Smooth muscle cell (in vitro differentiated cells): ENCODE measurements around the gene FAM241A. TPM values are rescaled to one million over a fixed set of nuclear protein-coding genes. Genes with fewer than 3 reads are reported as not detected.

Experiments
- DNase-seq: peaks from one replicate; lab custom pipeline; 2025; ENCODE audit not compliant: unreplicated experiment; lab: John Stamatoyannopoulos, UW
- H2AFZ ChIP-seq: fragments of 200-600 bp; sonication (generic); 2 replicates; pipeline ENCODE4 v1.6.0; 2016; ENCODE audit warnings: antibody characterized with exemption, low read depth, mild to moderate bottlenecking
- H3F3A ChIP-seq: fragments of 200-600 bp; sonication (generic); 2 replicates; pipeline ENCODE4 v1.6.0; 2017; ENCODE audit warnings: antibody characterized with exemption, low read depth
- H3K27ac ChIP-seq: fragments of 200-600 bp; sonication (generic); 2 replicates; pipeline ENCODE4 v1.5.1; 2016; ENCODE audit warnings: low read depth, mild to moderate bottlenecking
- H3K27me3 ChIP-seq: fragments of 200-600 bp; sonication (generic); 2 replicates; pipeline ENCODE4 v1.6.1; 2016; ENCODE audit warnings: low read depth, mild to moderate bottlenecking
- H3K36me3 ChIP-seq: fragments of 200-600 bp; sonication (generic); 2 replicates; pipeline ENCODE4 v1.5.1; 2016; ENCODE audit warnings: low read depth
- H3K4me1 ChIP-seq: fragments of 200-600 bp; sonication (generic); 2 replicates; pipeline ENCODE4 v1.5.1; 2016; ENCODE audit warnings: low read depth
- H3K4me2 ChIP-seq: fragments of 200-600 bp; sonication (generic); 2 replicates; pipeline ENCODE4 v1.6.0; 2016; ENCODE audit warnings: mild to moderate bottlenecking
- H3K4me3 ChIP-seq: fragments of 200-600 bp; sonication (generic); 2 replicates; pipeline ENCODE4 v1.5.1; 2016; ENCODE audit warnings: mild to moderate bottlenecking
- H3K79me2 ChIP-seq: fragments of 200-600 bp; sonication (generic); 2 replicates; pipeline ENCODE4 v1.6.0; 2016; ENCODE audit warnings: low read depth, mild to moderate bottlenecking
- H3K9ac ChIP-seq: fragments of 200-600 bp; sonication (generic); 2 replicates; pipeline ENCODE4 v1.6.0; 2016; ENCODE audit warnings: low read depth
- H3K9me3 ChIP-seq: fragments of 200-600 bp; sonication (generic); replicated peaks from 2 replicates; pipeline ENCODE4 v1.5.1; 2016; ENCODE audit warnings: low read depth
- H4K20me1 ChIP-seq: fragments of 200-600 bp; sonication (generic); 2 replicates; pipeline ENCODE4 v1.6.0; 2016; ENCODE audit warnings: low read depth
- WGBS: methylation state at CpG from one replicate; pipeline ENCODE4 v1.1.7; 2016; ENCODE audit warnings: low lambda C conversion rate; 5-methylcytosine and 5-hydroxymethylcytosine counted together
- polyA plus RNA-seq: library from polyadenylated mRNA; unstranded; fragments of >200 nt; fragmentation: Nextera tagmentation; extraction: Ambion mirVana; gene quantifications from 2 replicates; pipeline ENCODE4 v1.2.1, GENCODE V29; 2016
- total RNA-seq: library from RNA; depleted of rRNA; stranded (reverse); fragments of >200 nt; gene quantifications from 2 replicates; pipeline ENCODE4 v1.2.3, GENCODE V29; 2014
- TF ChIP-seq, protein P1 (sequence below): fragments of 200-600 bp; sonication (generic); IDR thresholded peaks from 2 replicates; pipeline ENCODE4 v1.5.1; 2017; ENCODE audit warnings: borderline replicate concordance, mild to moderate bottlenecking, antibody characterized with exemption; ENCODE audit not compliant: insufficient read depth, poor library complexity, severe bottlenecking

Gene FAM241A
- total and polyA plus RNA-seq, 2 experiments from 2014 or later = 0.19 to 0.27 TPM

- Histone ChIP-seq H3K4me3 (no peak overlapping the region), H3K4me1 (no peaks in the 10 kb centered on the region), H3K9me3 (no peaks in the 10 kb centered on the region), H3K27me3 (peaks cover 10% of the 10 kb centered on the region), H3K36me3 (no peaks in the 10 kb centered on the region), H3K4me2 (no peak overlapping the region), H4K20me1 (no peaks in the 10 kb centered on the region), H2AFZ (no peak overlapping the region), H3K9ac (no peak overlapping the region), H3K27ac (no peak overlapping the region), H3F3A (no peaks in the 10 kb centered on the region), H3K79me2 (no peaks in the 10 kb centered on the region)
- no peak for DNase-seq
- TF ChIP-seq, protein P1, sequence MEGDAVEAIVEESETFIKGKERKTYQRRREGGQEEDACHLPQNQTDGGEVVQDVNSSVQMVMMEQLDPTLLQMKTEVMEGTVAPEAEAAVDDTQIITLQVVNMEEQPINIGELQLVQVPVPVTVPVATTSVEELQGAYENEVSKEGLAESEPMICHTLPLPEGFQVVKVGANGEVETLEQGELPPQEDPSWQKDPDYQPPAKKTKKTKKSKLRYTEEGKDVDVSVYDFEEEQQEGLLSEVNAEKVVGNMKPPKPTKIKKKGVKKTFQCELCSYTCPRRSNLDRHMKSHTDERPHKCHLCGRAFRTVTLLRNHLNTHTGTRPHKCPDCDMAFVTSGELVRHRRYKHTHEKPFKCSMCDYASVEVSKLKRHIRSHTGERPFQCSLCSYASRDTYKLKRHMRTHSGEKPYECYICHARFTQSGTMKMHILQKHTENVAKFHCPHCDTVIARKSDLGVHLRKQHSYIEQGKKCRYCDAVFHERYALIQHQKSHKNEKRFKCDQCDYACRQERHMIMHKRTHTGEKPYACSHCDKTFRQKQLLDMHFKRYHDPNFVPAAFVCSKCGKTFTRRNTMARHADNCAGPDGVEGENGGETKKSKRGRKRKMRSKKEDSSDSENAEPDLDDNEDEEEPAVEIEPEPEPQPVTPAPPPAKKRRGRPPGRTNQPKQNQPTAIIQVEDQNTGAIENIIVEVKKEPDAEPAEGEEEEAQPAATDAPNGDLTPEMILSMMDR = no peak
- WGBS = 74% methylated on average over 2 of the region's 2 CpGs
Observed at GRCh38 chr4:112128452-112128851, 16.8 kb upstream of the FAM241A start.

DNA sequence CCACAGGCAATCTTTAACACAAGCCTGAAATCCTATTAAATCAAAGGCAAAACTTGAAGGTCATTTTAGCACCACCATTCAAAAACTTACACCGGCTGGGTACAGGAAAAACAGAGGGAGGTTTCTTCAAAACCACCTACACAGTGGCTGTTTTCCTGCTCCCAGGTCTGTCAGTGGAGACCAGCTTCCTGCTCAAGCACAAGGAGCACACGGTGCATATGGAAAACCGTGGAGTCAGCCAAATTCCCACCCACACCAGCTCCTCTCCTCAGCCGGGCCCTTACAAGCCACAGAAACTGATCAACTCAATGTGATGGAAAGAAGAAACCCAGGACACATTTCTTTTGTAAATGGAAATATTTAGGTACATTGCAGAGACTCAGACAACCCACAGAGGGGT lies 14.3 kb upstream of the FAM241A start:
- no peak for DNase-seq
- Histone ChIP-seq H3K4me3 (no peak overlapping the region), H3K79me2 (no peaks in the 10 kb centered on the region), H3K9me3 (no peaks in the 10 kb centered on the region), H3K9ac (no peak overlapping the region), H4K20me1 (no peaks in the 10 kb centered on the region), H2AFZ (peak overlapping the region; percentile 39), H3K27me3 (peaks cover 5% of the 10 kb centered on the region), H3K36me3 (no peaks in the 10 kb centered on the region), H3F3A (no peaks in the 10 kb centered on the region), H3K4me1 (no peaks in the 10 kb centered on the region), H3K4me2 (no peak overlapping the region), H3K27ac (no peak overlapping the region)
- TF ChIP-seq, protein P1 = no peak
- WGBS = 20% methylated on average over 4 of the region's 4 CpGs

GRCh38 chr4:112136551-112136950 lies 8.7 kb upstream of the FAM241A start:
- Histone ChIP-seq H3K4me2 (no peak overlapping the region), H4K20me1 (no peaks in the 10 kb centered on the region), H3K9ac (no peak overlapping the region), H3K27me3 (peaks cover 5% of the 10 kb centered on the region), H3K9me3 (no peaks in the 10 kb centered on the region), H2AFZ (no peak overlapping the region), H3K4me1 (no peaks in the 10 kb centered on the region), H3K36me3 (no peaks in the 10 kb centered on the region), H3F3A (no peaks in the 10 kb centered on the region), H3K27ac (no peak overlapping the region), H3K4me3 (no peak overlapping the region), H3K79me2 (no peaks in the 10 kb centered on the region)
- 88% methylated on average over 5 of the region's 5 CpGs for WGBS
- no peak for DNase-seq
- TF ChIP-seq, protein P1 = no peak

GRCh38 chr4:112138538-112138937 lies 6.7 kb upstream of the FAM241A start:
- Histone ChIP-seq H3K27ac (no peak overlapping the region), H4K20me1 (no peaks in the 10 kb centered on the region), H3K4me3 (no peak overlapping the region), H3K79me2 (no peaks in the 10 kb centered on the region), H3K36me3 (no peaks in the 10 kb centered on the region), H3K4me1 (no peaks in the 10 kb centered on the region), H3K27me3 (peaks cover 2% of the 10 kb centered on the region), H3K4me2 (no peak overlapping the region), H3K9me3 (no peaks in the 10 kb centered on the region), H3K9ac (no peak overlapping the region), H3F3A (no peaks in the 10 kb centered on the region), H2AFZ (no peak overlapping the region)
- DNase-seq = no peak
- TF ChIP-seq, protein P1 = no peak
